Skeletal muscle cell (primary cell): ENCODE results near the gene CRAT.
"Not testable (repeated sequence)": the region's sequence is repeated elsewhere in the genome, so short reads cannot be mapped to it uniquely, and the experiment has no call there.

ENCODE experiments used
- DNase-seq: peaks from one replicate; pipeline ENCODE4 v3.0.0-alpha.2; 2010; ENCODE audit warnings: low read depth
- H3K4me3 ChIP-seq: 2 replicates; pipeline ENCODE4 v1.5.1; 2011; ENCODE audit warnings: low read depth, mild to moderate bottlenecking, control low read depth, low read length, moderate library complexity

The CRAT gene

DNA sequence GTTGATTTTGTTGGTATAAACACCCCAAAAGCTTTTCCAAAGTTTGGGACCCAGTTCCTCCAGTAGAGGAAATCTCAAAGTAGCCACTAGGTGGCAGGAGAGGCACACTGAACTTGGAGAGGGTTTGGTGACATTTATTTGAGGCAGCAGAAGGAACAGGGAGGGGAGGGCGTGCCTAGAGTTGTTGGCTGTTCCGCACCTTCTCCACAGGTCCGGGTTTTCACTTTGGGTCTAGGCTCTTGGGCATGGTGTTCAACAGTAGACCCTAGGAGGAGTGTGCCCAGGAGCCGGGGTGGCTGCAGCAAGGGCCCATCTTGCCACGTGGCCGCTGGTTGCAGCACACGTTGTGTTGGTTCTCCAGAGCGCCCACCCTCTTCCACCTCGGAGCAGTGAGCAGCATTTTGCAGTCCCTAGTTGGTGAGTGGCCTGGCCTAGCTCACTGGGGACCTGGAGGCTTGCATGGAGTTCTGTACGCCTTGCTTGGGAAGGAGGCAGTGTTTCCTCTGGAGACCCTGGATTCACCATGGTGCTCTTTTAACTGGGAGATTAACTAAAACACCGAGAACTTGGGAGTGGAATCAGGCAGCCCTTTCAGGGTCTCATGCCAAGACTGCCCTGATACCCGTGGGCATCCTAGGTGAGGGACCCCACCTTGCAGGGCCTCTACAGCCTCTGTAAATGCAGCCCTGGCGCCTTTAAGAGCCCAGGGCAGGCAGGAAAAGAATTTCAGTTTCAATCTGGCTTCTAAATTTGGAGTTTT is 28.8 kb upstream of the CRAT start:
- peak overlapping the region; percentile 28 for H3K4me3 ChIP-seq

DNA sequence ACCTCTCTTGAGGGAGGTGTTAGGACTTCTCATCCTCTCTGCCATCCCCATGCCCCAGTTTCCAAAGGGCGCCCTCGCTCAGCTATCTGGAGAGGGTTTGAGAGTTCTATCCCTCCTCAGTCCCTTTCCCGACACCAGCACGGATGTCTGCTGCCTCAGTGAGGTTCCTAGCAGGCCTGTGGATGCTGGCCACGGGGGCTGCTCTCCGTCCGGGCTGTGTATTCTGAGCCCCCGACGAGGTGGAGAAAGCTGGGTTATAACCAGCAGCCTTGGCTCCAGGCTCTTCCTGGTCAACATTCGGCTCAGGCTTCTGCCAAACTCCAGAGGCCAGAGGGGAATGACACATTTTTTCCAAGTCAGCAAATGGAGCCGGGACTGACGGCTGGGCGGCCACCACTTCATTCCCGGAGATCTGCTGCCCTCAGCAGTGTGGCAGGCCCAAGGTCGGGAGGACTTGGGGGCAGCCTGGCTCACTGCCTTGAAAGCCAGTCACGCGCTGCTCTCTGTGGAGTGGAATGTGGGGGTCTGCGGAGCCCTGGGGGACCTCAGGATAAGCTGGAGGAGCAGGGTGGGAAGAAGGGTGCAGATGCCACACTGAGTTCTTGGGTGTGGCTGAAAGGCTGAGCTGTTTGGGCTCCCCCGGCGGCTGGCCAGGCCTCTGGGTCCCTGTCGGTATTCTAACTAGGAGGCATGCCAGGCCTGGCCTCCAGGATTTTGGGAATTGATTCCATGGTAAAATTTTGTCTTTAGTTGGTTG is 28.1 kb upstream of the CRAT start:
- H3K4me3 ChIP-seq, result no peak overlapping the region
- no peak for DNase-seq

More for the DNA sequence above, 28.8 kb upstream of the CRAT start:
- DNase-seq, result peak; percentile 43

DNA sequence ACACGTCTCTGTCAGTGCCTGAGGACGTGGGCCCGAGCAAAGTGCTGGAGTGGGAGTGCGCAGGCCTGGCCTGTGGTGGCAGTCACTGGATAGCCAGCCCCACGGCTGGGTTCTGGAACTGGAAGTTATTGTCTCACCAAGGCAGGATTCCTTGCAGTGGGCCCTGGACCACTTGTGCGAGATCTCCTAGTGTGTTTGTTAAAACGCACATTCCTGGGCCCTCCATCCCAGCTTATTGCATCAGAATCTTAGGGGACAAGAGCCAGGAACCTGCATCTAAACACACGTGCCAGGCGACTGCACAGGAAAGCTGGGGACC is 27.5 kb upstream of the CRAT start:
- H3K4me3 ChIP-seq, result no peak overlapping the region
- no peak for DNase-seq

DNA sequence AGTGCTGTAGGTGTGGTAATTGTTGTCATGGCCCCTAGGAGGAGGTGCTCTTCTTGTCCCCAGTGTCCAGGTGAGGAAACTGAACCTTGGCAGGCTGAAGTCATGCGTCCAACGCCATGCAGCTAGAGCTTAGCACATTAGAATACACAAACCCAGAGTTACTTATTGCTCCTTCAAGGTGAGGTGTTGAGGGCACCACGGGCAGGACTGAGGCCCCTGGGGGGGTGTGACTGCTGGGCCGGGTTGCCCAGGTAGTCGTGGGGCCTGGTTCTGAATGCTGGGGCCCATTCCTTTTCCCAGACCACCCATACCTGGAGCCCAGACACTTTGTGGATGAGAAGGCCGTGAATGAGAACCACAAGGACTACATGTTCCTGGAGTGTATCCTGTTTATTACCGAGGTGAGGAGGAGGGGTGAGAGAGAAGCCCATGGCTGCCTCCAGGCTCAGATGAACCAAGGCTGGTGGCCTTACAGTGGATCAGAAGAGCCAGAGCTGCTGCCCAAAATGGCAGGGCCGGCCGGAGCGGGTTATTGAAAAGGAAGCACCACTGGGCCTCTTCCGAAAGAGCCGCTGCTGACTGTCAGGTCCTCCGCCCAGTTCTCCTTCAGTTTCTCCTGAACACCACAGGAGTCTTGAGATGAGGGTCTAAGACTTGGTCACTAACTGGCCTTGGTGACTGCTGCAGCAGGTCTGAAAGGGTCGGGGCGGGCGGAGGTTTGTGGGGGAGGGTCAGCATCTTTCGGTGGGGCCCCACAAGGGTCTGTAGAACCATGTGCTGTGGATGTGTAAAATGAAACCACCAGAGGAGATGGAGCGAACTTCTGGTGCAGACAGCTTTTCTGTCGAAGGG is 26.9 kb upstream of the CRAT start:
- H3K4me3 ChIP-seq, result no peak overlapping the region
- DNase-seq, result no peak

DNA sequence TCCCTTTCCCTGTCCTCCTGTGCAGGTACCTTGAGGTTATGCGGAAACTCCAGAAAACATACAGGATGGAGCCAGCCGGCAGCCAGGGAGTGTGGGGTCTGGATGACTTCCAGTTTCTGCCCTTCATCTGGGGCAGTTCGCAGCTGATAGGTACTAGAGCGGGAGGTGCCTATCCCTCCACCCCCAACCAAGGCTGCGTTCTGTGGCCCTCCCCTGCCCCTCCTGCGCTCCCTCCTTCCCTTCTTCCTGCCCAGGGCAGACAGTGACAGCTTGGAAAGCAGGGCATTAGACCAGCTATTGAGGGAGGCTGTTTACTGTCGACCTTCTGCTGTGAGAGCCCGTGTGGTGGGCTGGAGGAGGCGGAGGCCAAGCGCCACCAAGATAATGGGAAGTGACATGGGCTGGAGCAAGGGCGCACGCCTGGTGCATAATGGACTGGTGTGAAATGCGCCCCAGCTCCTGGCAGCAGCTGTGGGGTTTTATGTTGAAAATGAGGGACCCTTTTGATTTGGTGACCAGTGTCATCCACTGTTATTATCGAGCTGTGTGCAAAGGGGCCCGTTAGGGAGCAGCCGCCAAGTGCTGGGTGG is 25.9 kb upstream of the CRAT start:
- no peak for DNase-seq
- H3K4me3 ChIP-seq, result no peak overlapping the region

DNA sequence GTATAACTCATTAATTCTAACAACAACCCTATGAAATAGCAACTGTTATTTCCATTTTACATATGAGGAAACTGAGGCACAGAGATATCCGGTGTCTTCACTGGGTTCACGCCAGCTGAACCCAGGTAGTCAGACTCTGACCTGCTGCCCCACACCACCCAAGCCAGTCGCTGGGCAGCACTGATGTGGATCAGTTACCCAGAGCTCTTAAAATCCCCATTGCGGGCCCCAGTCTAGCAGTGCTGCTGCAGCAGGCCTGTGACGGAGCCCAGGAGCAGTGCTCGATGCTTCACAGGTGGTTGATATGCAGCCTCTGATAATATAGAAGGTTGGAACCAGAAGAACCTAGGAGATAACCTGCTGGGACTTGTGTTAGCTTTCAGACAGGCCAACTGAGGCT is 24.9 kb upstream of the CRAT start:
- DNase-seq, result no peak
- no peak overlapping the region for H3K4me3 ChIP-seq

DNA sequence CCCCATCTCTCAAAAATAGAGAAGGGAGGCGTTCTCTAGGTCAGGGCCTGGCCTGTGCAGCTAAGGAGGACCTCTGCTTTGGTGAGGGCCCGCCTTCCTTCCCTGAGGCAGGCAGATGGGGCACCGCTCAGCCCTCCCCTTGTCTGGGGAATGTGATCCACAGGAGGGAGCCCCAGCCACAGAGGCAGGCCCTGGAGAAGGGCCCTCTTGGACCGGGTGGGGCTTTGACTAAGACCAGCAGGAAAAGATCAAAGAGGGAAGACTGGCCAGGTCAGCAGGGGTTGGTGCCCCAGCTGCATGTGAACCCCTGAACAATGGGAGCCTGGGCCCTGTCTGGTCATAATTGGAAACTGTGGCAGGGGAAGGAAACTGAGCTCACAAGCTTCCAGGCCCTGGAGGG is 22.5 kb upstream of the CRAT start:
- DNase-seq, result no peak
- H3K4me3 ChIP-seq, result no peak overlapping the region

DNA sequence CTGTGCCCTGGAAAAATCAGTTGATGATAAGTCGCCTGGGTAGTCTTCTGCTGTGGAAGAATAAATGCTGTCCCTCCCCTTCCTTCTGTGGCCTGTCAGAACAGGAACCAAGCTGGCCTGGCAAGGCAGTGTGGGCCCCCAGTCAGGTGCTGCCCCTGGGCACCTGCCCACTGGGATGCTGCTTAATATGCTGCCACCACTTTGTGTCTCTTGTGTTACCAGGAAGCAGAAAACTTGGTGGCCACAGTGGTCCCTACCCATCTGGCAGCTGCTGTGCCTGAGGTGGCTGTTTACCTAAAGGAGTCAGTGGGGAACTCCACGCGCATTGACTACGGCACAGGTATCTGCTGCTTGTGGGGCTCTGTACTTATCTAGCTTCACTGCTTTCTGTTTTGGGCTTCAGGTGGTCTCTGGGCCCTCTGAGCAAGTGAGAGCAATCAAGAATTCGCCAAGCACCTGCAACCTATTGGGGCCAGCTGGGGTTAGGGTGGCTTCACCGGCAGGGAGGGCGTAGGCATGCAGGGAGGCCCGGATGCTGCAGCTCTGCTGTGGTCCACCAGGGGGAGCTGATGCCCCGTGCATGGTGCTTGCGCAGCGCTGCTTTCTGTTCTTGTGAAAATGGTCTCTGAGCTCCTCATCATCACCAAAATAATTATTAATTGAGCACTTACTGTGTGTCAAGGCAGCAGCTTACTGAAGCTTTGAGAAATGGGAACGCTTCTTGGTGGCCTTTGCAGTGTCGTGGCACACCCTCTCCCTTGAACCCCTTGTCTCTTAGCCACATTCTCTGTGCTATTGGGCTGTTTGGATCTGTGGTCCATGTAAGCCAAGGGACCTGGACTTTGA is 20.9 kb upstream of the CRAT start:
- DNase-seq, result no peak
- H3K4me3 ChIP-seq, result no peak overlapping the region

DNA sequence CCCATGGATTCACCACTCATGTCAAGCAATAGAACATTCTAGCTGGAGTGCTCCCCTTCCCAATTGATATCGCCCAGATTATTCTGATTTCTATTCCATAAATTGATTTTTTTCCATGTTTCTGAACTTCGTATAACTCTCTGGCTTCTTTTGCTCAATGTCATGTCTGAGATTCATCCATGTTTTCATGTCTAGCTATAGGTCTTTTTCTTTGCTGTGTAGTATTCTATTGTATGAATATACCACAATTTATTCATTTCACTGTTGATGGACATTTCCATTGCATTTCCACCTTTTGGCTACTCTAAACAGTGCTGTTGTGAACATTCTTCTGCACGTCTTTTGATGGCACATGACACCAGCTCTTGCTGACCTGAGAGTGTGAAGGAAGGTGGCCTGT is 20.2 kb upstream of the CRAT start:
- DNase-seq, result no peak
- H3K4me3 ChIP-seq, result no peak overlapping the region

DNA sequence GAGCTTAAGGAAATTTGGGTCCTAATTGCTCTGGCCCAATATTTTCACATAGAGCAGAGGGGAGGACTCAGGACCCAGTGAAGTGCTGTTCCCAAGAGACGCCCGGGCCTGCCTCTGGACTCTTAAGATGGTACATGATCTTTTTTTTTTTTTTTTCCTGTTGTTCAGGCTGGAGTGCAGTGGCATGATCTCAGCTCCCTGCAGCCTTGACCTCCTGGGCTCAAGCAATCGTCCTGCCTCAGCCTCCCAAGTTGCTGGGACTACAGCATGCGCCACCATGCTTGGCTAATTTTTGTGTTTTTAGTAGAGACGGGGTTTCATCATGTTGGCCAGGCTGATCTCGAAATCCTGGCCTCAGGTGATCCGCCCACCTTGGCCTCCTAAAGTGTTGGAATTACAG is 19.7 kb upstream of the CRAT start:
- DNase-seq, H3K4me3 ChIP-seq: not testable (repeated sequence)

DNA sequence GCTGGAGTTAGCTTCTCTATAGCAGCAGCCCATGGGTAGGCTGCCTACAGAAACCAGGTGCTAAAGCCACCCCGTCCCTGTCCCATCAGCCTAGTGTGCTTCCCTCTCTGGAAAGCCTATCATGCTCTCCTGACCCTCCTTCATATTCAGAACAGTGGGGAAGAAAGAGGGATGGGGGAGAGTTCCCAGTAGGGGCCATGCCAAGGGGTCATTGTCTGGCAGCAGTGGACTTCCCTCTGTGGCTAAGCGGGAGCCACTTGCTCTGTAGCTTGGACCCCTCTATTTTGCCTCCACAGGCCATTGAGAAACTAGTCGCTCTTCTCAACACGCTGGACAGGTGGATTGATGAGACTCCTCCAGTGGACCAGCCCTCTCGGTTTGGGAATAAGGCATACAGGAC is 18.1 kb upstream of the CRAT start:
- H3K4me3 ChIP-seq, result no peak overlapping the region
- DNase-seq, result no peak

DNA sequence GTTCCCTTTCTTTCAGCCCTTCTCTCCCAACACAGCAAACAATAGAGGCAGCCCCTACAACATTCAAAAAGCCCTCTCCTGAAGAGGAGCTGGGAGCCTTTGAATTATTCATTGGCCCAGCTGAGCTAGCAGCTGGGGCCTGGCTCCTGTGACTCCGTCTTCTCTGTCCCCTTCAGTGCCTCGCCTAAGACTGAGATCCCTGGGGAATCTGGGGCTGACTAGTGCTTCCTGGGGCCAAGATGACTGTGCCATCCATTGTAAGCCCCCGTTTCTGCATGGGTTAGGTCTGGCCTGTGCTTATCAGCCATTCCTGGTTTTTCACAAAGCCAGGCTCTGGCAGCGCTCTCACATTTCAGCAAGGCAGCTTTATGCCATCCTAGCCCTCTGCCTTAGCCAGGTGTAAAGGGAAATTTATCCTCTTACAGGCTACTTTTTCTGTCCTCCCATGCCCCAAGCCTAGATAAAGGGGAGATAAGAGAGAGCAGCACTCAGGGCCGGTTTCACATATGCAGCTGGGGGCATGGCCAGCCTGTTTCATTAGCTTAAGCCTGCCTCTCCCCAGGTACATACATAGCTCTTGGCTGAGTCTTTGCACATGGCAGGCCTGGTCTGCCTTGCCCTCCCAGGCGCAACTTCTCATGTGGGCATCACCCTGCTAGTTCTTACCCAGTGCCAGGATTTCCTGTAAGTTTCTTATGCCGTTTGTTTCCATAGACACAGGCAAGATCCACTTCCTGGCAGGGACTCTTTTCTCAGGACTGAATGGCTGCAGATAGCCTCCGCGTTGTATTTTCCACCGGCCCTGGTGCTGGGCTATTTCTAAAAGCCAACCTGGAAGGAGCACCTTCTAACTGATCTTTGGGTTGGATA is 16.4 kb upstream of the CRAT start:
- no peak overlapping the region for H3K4me3 ChIP-seq
- no peak for DNase-seq

DNA sequence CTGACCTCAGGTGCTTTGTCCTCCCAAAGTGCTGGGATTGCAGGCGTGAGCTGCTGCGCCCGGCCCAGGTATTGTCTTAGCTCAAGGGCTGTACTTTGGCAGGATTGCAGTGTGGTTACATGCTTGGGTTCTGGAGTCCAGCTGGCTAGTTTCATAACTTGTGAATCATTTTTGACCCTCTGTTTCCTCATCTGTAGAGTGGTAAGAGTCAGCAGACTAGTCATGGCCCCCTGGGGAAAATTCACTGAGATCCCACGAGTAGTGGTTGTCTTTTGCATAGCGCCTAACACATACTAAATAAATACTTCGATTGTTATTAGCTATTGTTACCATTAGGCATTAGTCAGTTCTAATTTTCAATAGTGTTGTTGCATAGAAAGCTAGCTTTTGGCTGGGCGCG is 14.9 kb upstream of the CRAT start:
- peak; percentile 84 for DNase-seq
- H3K4me3 ChIP-seq, result no peak overlapping the region

DNA sequence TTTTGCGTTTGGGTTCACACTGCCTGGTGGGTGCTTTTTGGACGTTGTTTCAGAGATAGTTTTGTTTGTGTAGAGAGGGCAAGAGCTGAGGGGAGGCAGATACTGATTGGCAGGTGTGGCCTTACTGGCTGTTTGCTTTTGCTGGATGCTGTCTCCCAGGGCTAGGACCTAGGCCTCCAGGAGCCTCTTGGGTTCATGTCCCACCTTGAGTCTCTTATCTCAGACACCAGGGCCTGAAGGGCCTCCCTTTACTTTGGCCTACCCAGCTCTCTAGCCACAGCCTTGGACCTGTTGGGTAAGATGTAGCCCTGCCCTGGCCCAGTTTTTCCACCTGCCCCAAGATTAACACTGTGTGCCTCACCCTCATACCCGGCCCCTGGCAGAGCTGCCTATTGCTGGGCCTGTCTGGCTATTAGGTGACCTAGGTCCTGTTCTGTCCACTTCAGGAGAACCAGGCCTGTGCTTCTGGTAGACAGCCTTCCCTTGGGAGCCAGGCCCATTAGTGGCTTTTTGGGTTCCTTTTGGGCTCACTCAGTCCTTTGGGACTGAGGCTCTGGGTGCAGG is 14.0 kb upstream of the CRAT start:
- H3K4me3 ChIP-seq, result no peak overlapping the region
- DNase-seq, result no peak

DNA sequence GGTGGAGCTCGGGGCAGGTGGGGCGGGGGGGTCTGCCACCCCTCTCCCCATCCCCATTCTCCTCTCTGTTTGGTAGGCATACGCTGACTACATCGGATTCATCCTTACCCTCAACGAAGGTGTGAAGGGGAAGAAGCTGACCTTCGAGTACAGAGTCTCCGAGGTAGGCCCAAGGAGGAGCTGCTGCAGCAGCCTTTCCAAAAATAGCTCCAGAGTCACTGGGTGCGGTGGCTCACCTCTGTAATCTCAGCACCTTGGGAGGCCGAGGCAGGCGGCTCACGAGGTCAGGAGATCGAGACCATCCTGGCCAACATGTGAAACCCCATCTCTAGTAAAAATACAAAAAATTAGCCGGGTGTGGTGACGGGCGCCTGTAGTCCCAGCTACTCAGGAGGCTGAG is 12.4 kb upstream of the CRAT start:
- DNase-seq, H3K4me3 ChIP-seq: not testable (repeated sequence)

DNA sequence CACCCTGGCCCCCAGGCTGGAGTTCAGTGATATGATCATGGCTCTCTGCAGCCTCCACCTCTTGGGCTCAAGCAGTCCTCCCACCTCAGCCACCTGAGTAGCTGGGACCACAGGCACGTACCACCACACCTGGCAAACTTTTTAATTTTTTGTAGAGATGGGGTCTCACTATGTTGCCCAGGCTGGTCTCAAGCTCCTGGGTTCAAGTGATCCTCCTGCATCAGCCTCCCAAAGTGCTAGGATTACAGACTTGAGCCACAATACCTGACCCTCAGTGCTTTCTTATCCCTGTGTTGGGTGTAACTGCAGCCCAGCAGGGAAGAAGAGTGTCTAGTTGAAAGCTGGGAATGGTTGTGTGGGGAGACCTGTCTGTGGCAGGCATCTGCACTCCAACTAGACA is 11.5 kb upstream of the CRAT start:
- no peak overlapping the region for H3K4me3 ChIP-seq
- DNase-seq, result no peak

DNA sequence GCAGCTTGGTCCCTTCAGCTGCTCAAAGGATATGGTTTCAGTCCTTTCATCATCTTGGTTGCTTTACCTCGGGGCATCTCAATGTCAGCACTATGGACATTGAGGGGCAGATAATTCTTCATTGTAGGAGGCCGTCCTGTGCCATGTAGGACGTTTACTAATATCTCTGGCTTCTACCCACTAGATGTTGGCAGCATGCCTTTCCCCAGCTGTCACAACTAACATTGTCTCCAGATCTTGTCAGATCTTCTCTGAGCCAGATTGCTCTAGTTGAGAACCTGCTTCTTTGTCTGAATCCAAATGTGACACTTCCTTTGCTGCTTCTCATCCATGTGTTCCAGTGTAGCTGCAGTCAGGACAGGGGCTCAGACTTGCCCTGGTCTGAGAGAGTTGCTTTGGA is 10.9 kb upstream of the CRAT start:
- DNase-seq, result no peak
- no peak overlapping the region for H3K4me3 ChIP-seq

DNA sequence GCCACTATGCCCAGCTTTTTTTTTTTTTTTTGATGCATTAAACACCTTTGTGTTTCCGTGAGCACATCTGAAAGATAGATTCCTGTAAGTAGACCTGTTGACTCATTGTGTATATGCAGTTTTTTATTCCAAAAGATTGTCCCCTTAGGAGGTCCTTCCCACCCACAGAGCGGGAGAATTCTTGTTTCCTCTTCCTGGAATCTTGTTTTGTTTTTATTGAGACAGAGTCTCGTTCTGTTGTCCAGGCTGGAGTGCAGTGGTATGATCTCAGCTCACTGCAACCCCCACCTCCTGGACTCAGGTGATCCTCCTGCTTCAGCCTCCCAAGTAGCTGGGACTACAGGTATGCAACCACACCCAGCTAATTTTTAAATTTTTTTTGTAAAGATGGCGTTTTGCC is 8.2 kb upstream of the CRAT start:
- no peak overlapping the region for H3K4me3 ChIP-seq
- DNase-seq, result no peak
